ENCODE measurements around the gene PDE10A.
"Not testable (repeated sequence)": the region's sequence is repeated elsewhere in the genome, so short reads cannot be mapped to it uniquely, and the experiment has no call there.

PDE10A gene

GRCh38 chr6:165599596-165600487, 63.2 kb downstream of the PDE10A start:
- Mint-ChIP-seq H3K9me3 (peaks cover 4 to 16% of the 10 kb centered on the region in 2 donors), H3K4me3 (no peak overlapping the region), H3K4me1 (no peaks in the 10 kb centered on the region), H3K27ac (no peak overlapping the region), H3K27me3 (no peaks in the 10 kb centered on the region)
- no peak for DNase-seq
- ATAC-seq = no peak

- ATAC-seq = no peak
- Mint-ChIP-seq H3K27ac (no peak overlapping the region), H3K27me3 (no peaks in the 10 kb centered on the region), H3K4me3 (no peak overlapping the region), H3K4me1 (no peaks in the 10 kb centered on the region), H3K9me3 (peaks cover 4 to 16% of the 10 kb centered on the region in 2 donors)
- DNase-seq = no peak
These were observed 63.9 kb downstream of the PDE10A start for GRCh38 chr6:165599121-165599520.

GRCh38 chr6:165597821-165598220, 65.2 kb downstream of the PDE10A start:
- Mint-ChIP-seq H3K4me1 (no peaks in the 10 kb centered on the region), H3K4me3 (no peak overlapping the region), H3K9me3 (peaks cover 4 to 16% of the 10 kb centered on the region in 2 donors), H3K27me3 (no peaks in the 10 kb centered on the region), H3K27ac (no peak overlapping the region)
- no peak for DNase-seq
- ATAC-seq = no peak

GRCh38 chr6:165594584-165595333, 68.3 kb downstream of the PDE10A start:
- Mint-ChIP-seq H3K27me3 (no peaks in the 10 kb centered on the region), H3K9me3 (peaks cover under 1 to 4% of the 10 kb centered on the region in 2 donors), H3K4me1 (no peaks in the 10 kb centered on the region), H3K27ac (no peak overlapping the region), H3K4me3 (no peak overlapping the region)
- no peak for DNase-seq
- ATAC-seq = no peak

GRCh38 chr6:165592947-165593346, 70.1 kb downstream of the PDE10A start:
- H3K4me1 Mint-ChIP-seq, H3K4me3 Mint-ChIP-seq, H3K27ac Mint-ChIP-seq, H3K27me3 Mint-ChIP-seq, ATAC-seq, DNase-seq, H3K9me3 Mint-ChIP-seq: not testable (repeated sequence)

- Mint-ChIP-seq H3K4me1 (no peaks in the 10 kb centered on the region), H3K9me3 (peaks cover 6 to 14% of the 10 kb centered on the region in 2 donors), H3K27me3 (no peaks in the 10 kb centered on the region), H3K4me3 (no peak overlapping the region), H3K27ac (no peak overlapping the region)
- ATAC-seq (no peak), DNase-seq (no peak)
These were observed 74.5 kb downstream of the PDE10A start for GRCh38 chr6:165588515-165588914.

GRCh38 chr6:165587206-165587605, 75.8 kb downstream of the PDE10A start:
- Mint-ChIP-seq H3K27me3 (no peaks in the 10 kb centered on the region), H3K4me3 (no peak overlapping the region), H3K27ac (no peak overlapping the region), H3K4me1 (no peaks in the 10 kb centered on the region), H3K9me3 (peaks cover 6 to 14% of the 10 kb centered on the region in 2 donors)
- DNase-seq = no peak
- no peak for ATAC-seq

- Mint-ChIP-seq H3K27me3 (no peaks in the 10 kb centered on the region), H3K9me3 (peaks cover 6 to 14% of the 10 kb centered on the region in 2 donors), H3K4me1 (no peaks in the 10 kb centered on the region), H3K27ac (no peak overlapping the region), H3K4me3 (no peak overlapping the region)
- DNase-seq (no peak), ATAC-seq (no peak)
These were observed 76.3 kb downstream of the PDE10A start for GRCh38 chr6:165586706-165587105.

GRCh38 chr6:165585060-165585459, 78.0 kb downstream of the PDE10A start:
- ATAC-seq = no peak
- H3K4me3 Mint-ChIP-seq = no peak overlapping the region
- H3K27me3 Mint-ChIP-seq = no peaks in the 10 kb centered on the region
- no peaks in the 10 kb centered on the region for H3K4me1 Mint-ChIP-seq
- no peak for DNase-seq
- no peak overlapping the region for H3K27ac Mint-ChIP-seq
- peaks cover 6 to 14% of the 10 kb centered on the region in 2 donors for H3K9me3 Mint-ChIP-seq

GRCh38 chr6:165584541-165584940, 78.5 kb downstream of the PDE10A start:
- no peaks in the 10 kb centered on the region for H3K27me3 Mint-ChIP-seq
- H3K27ac Mint-ChIP-seq = no peak overlapping the region
- DNase-seq (no peak), ATAC-seq (no peak)
- no peaks in the 10 kb centered on the region for H3K4me1 Mint-ChIP-seq
- peaks cover 6 to 14% of the 10 kb centered on the region in 2 donors for H3K9me3 Mint-ChIP-seq
- no peak overlapping the region for H3K4me3 Mint-ChIP-seq

GRCh38 chr6:165581678-165582077, 81.4 kb downstream of the PDE10A start:
- no peak overlapping the region for H3K4me3 Mint-ChIP-seq
- no peaks in the 10 kb centered on the region for H3K4me1 Mint-ChIP-seq
- DNase-seq (no peak), ATAC-seq (no peak)
- H3K9me3 Mint-ChIP-seq = peaks cover 6 to 14% of the 10 kb centered on the region in 2 donors
- no peak overlapping the region for H3K27ac Mint-ChIP-seq
- no peaks in the 10 kb centered on the region for H3K27me3 Mint-ChIP-seq

GRCh38 chr6:165580136-165580535, 82.9 kb downstream of the PDE10A start:
- DNase-seq (no peak), ATAC-seq (no peak)
- Mint-ChIP-seq H3K4me1 (no peaks in the 10 kb centered on the region), H3K4me3 (no peak overlapping the region), H3K27me3 (no peaks in the 10 kb centered on the region), H3K27ac (no peak overlapping the region), H3K9me3 (peaks cover 3 to 10% of the 10 kb centered on the region in 2 donors)

GRCh38 chr6:165579151-165579550, 83.9 kb downstream of the PDE10A start:
- Mint-ChIP-seq H3K27ac (no peak overlapping the region), H3K27me3 (no peaks in the 10 kb centered on the region), H3K4me3 (no peak overlapping the region), H3K4me1 (no peaks in the 10 kb centered on the region), H3K9me3 (no peaks in the 10 kb centered on the region)
- ATAC-seq (no peak), DNase-seq (no peak)

- no peak overlapping the region for H3K4me3 Mint-ChIP-seq
- H3K27ac Mint-ChIP-seq = no peak overlapping the region
- H3K27me3 Mint-ChIP-seq = no peaks in the 10 kb centered on the region
- H3K9me3 Mint-ChIP-seq = no peaks in the 10 kb centered on the region
- ATAC-seq = no peak
- DNase-seq = no peak
- H3K4me1 Mint-ChIP-seq = no peaks in the 10 kb centered on the region
These were observed 85.5 kb downstream of the PDE10A start for GRCh38 chr6:165577556-165577955.

- ATAC-seq = no peak
- no peak for DNase-seq
- Mint-ChIP-seq H3K4me1 (no peaks in the 10 kb centered on the region), H3K27me3 (no peaks in the 10 kb centered on the region), H3K9me3 (no peaks in the 10 kb centered on the region), H3K27ac (no peak overlapping the region), H3K4me3 (no peak overlapping the region)
These were observed 87.9 kb downstream of the PDE10A start for GRCh38 chr6:165575158-165575549.
